GM12878 (cell line): ENCODE measurements around the gene PLA2G5. TPM values are rescaled to one million over a fixed set of nuclear protein-coding genes. Genes with fewer than 3 reads are reported as not detected.

Experiments
- NFYB ChIP-seq: IDR thresholded peaks from 2 replicates; pipeline ENCODE4 v1.6.1; 2011; ENCODE audit warnings: low read depth, mild to moderate bottlenecking, low read length, improper control_type of control experiment, moderate library complexity; ENCODE audit not compliant: insufficient read depth
- PKNOX1 ChIP-seq: fragments of 450-650 bp; IDR thresholded peaks from 2 replicates; pipeline ENCODE4 v1.6.1; 2016; ENCODE audit warnings: mild to moderate bottlenecking
- RELB ChIP-seq: fragments of 450-650 bp; IDR thresholded peaks from 2 replicates; pipeline ENCODE4 v1.6.1; 2017; ENCODE audit warnings: low read depth, mild to moderate bottlenecking, moderate library complexity
- REST ChIP-seq: IDR thresholded peaks from 2 replicates; pipeline ENCODE4 v1.6.1; 2012; ENCODE audit warnings: mild to moderate bottlenecking, low read depth, low read length
- RUNX3 ChIP-seq: IDR thresholded peaks from 2 replicates; pipeline ENCODE4 v1.6.1; 2012; ENCODE audit warnings: low read length, inconsistent platforms
- ZNF592 ChIP-seq: fragments of 450-650 bp; IDR thresholded peaks from 2 replicates; pipeline ENCODE4 v1.6.1; 2017; ENCODE audit warnings: mild to moderate bottlenecking, moderate library complexity
- polyA plus RNA-seq, 11 experiments: library from polyadenylated mRNA; depleted of rRNA in 4 of 11; unstranded in 6 of 11; stranded (reverse) in 5 of 11; fragments of >200 nt; fragmentation: Nextera tagmentation in 4 of 11; fragmentation: Illumina TruSeq in 1 of 11; extraction: Ambion mirVana in 4 of 11; extraction: Trizol in 1 of 11; gene quantifications; 1 replicate in 1 of 11; 2 replicates in 10 of 11; pipeline versions ENCODE4 v1.2.1 to v1.2.3, GENCODE V29; 2011 to 2016; ENCODE audit warnings: inconsistent platforms in 2 of 11, missing spikeins in 2 of 11, low read depth in 1 of 11
- total RNA-seq, 4 experiments: library from RNA; depleted of rRNA in 3 of 4; stranded (reverse); fragments of >200 nt in 3 of 4; fragmentation: Illumina TruSeq in 1 of 4; extraction: Trizol in 1 of 4; gene quantifications; 2 replicates each; pipeline versions ENCODE4 v1.2.1 to v1.2.3, GENCODE V29; 2013 to 2021

PLA2G5 gene
- total and polyA plus RNA-seq, 10 of the 15 experiments (the other 5 are each of a cell fraction or from before 2014, with no cell fraction given), result 0.10 to 0.19 (median 0.17) TPM; not detected in 7

- TF ChIP-seq PKNOX1 (0 out of 2 replicates have a peak, but pooled peaks have one; percentile 19), ZNF592 (no peak), REST (no peak), NFYB (no peak), RELB (peak; percentile 15; the same call in 1 of the 2 replicates), RUNX3 (peak; percentile 74)
Measured at GRCh38 chr1:20058531-20058930, 11.5 kb upstream of the PLA2G5 start (continued).
